ENCODE data around the gene CRYBG2. TPM values are rescaled to one million over a fixed set of nuclear protein-coding genes. Genes with fewer than 3 reads are reported as not detected.

The CRYBG2 gene
- total and polyA plus RNA-seq, 2 of the 8 experiments (the other 6 are each of a cell fraction or from before 2014, with no cell fraction given) = 14.2 to 17.0 TPM

DNA sequence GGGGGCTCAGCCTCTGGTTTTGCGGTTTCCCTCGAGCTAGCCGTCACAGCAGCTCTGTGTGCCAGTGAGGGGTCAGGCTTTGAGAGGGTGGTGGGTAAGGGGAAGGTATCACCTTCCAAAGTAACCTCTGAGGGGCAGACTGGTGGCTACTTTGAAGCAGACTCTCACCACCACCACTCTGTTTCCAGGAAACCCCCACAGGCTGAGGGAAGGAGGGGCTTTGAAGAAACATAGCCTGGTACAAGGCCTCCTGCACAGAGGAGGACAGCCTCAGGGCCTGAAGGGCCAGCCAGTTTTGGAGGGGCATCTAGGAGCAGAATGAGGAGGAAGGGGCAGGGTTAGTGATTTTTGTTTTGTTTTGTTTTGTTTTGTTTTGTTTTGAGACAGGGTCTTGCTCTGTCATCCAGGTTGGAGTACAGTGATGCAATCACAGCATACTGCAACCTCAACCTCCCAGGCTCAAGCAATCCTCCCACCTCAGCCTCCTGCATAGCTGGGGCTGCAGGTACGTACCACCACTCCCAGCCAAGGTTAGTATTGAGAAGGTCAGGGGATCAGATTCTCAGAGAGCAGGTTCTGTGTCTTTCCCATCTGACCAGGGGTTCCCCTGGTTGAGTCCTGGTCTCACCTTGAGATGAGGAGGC lies 35.8 kb upstream of the CRYBG2 start (continued):
- TF ChIP-seq, protein P1, sequence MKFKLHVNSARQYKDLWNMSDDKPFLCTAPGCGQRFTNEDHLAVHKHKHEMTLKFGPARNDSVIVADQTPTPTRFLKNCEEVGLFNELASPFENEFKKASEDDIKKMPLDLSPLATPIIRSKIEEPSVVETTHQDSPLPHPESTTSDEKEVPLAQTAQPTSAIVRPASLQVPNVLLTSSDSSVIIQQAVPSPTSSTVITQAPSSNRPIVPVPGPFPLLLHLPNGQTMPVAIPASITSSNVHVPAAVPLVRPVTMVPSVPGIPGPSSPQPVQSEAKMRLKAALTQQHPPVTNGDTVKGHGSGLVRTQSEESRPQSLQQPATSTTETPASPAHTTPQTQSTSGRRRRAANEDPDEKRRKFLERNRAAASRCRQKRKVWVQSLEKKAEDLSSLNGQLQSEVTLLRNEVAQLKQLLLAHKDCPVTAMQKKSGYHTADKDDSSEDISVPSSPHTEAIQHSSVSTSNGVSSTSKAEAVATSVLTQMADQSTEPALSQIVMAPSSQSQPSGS (IDR thresholded peaks at IDR 0.05; ENCODE audit: low read length) = no peak
- TF ChIP-seq BRCA1 (IDR thresholded peaks at IDR 0.05; ENCODE audit: low read depth, low read length) = no peak
- TF ChIP-seq BACH1 (IDR thresholded peaks at IDR 0.05; ENCODE audit: low read length) = no peak
- no peak for TF ChIP-seq KDM4A (IDR thresholded peaks at IDR 0.05; ENCODE audit: low read depth, low read length, severe bottlenecking)
- no peak for TF ChIP-seq MAFK (IDR thresholded peaks at IDR 0.05; ENCODE audit: low read depth, low read length)
- TF ChIP-seq HDAC2 (IDR thresholded peaks at IDR 0.05; ENCODE audit: borderline replicate concordance in 1 of 2, low read depth in 2 of 2, low read length in 2 of 2) = no peak
